Endothelial cell of umbilical vein (primary cell): ENCODE data around the gene CLDN6. TPM values are rescaled to one million over a fixed set of nuclear protein-coding genes. Genes with fewer than 3 reads are reported as not detected.
"Not testable (repeated sequence)": the region's sequence is repeated elsewhere in the genome, so short reads cannot be mapped to it uniquely, and the experiment has no call there.

Experiments
- BruUV-seq: library from RNA; stranded (reverse); fragments of 400-500 nt; replicated peaks from 2 replicates; lab custom pipeline; 2021; lab: Mats Ljungman, UMichigan
- CTCF ChIA-PET: fragments of 300-600, 350-600 bp; sonication (Branson Sonifier 250); formaldehyde crosslinking; loops from one replicate; lab custom pipeline; 2021; ENCODE audit warnings: antibody characterized with exemption, inconsistent platforms; lab: Charles Lee
- POLR2A ChIA-PET: fragments of 300-600, 350-600 bp; sonication (Branson Sonifier 250); formaldehyde crosslinking; loops from one replicate; lab custom pipeline; 2021; ENCODE audit warnings: antibody characterized with exemption, inconsistent platforms; lab: Charles Lee
- DNase-seq: peaks from one replicate; pipeline ENCODE4 v3.0.0-alpha.2; 2011; ENCODE audit warnings: low read depth, low spot score
- FAIRE-seq: peaks from 2 replicates; lab custom pipeline; 2011; peaks lifted over from hg19 to GRCh38; lab: Jason Lieb, UNC
- H2AFZ ChIP-seq: 2 replicates; pipeline ENCODE4 v1.6.0; 2012; ENCODE audit warnings: low read depth, low read length, control low read depth, inconsistent platforms
- H3K27ac ChIP-seq: 2 replicates; pipeline ENCODE4 v1.5.1; 2011; ENCODE audit warnings: low read depth, mild to moderate bottlenecking, control low read depth, low read length, moderate library complexity; ENCODE audit not compliant: insufficient read depth
- H3K27me3 ChIP-seq, 2 experiments: 2 replicates each; pipeline versions ENCODE4 v1.6.0 to v1.6.1; 2011; ENCODE audit warnings: low read length in 2 of 2, mixed read lengths in 1 of 2; ENCODE audit not compliant: control insufficient read depth in 2 of 2, insufficient read depth in 2 of 2
- H3K36me3 ChIP-seq, 2 experiments: 2 replicates in 1 of 2; 3 replicates in 1 of 2; pipeline ENCODE4 v1.5.1; 2011; ENCODE audit warnings: low read length in 2 of 2, mild to moderate bottlenecking in 1 of 2, moderate library complexity in 1 of 2; ENCODE audit not compliant: control insufficient read depth in 2 of 2, insufficient read depth in 2 of 2; ENCODE audit errors: extremely low read depth in 1 of 2
- H3K4me1 ChIP-seq: 3 replicates; pipeline ENCODE4 v1.5.1; 2011; ENCODE audit warnings: mild to moderate bottlenecking, low read length; ENCODE audit not compliant: control insufficient read depth, insufficient read depth; ENCODE audit errors: extremely low read depth
- H3K4me2 ChIP-seq: 2 replicates; pipeline ENCODE4 v1.6.1; 2011; ENCODE audit warnings: low read length, control low read depth, mixed read lengths; ENCODE audit not compliant: insufficient read depth
- H3K4me3 ChIP-seq, 3 experiments: fragments of 200-600 bp in 1 of 3; sonication (generic), shearing (Covaris generic) in 1 of 3; replicated peaks in 1 of 3; 2 replicates each; pipeline ENCODE4 v1.5.1; 2011 to 2016; ENCODE audit warnings: control low read depth in 3 of 3, low read length in 3 of 3, mild to moderate bottlenecking in 2 of 3, inconsistent platforms in 1 of 3, low read depth in 1 of 3, moderate library complexity in 1 of 3; ENCODE audit not compliant: insufficient read depth in 1 of 3
- H3K79me2 ChIP-seq: 2 replicates; pipeline ENCODE4 v1.6.0; 2012; ENCODE audit warnings: low read length, inconsistent platforms; ENCODE audit not compliant: control insufficient read depth, insufficient read depth
- H3K9ac ChIP-seq: replicated peaks from 2 replicates; pipeline ENCODE3; 2011; ENCODE audit warnings: low read length, control low read depth; ENCODE audit not compliant: insufficient read depth; ENCODE audit errors: extremely low read depth
- H3K9me1 ChIP-seq: replicated peaks from 3 replicates; pipeline ENCODE4 v1.6.0; 2011; ENCODE audit warnings: mild to moderate bottlenecking, low read length; ENCODE audit not compliant: control insufficient read depth, insufficient read depth; ENCODE audit errors: extremely low read depth
- H3K9me3 ChIP-seq: replicated peaks from 2 replicates; pipeline ENCODE4 v1.5.1; 2012; ENCODE audit warnings: low read length, inconsistent platforms; ENCODE audit not compliant: control insufficient read depth, insufficient read depth
- H4K20me1 ChIP-seq: replicated peaks from 2 replicates; pipeline ENCODE3; 2011; ENCODE audit warnings: mild to moderate bottlenecking, low read length; ENCODE audit not compliant: control insufficient read depth, insufficient read depth; ENCODE audit errors: extremely low read depth
- CTCF ChIP-seq, 2 donors: IDR thresholded peaks; 1 replicate in 1 of 2; 2 replicates in 1 of 2; pipeline ENCODE4 v1.5.1; 2011; ENCODE audit warnings: low read length in 2 of 2, mild to moderate bottlenecking in 2 of 2, moderate library complexity in 2 of 2, control low read depth in 1 of 2, inconsistent platforms in 1 of 2, low read depth in 1 of 2; ENCODE audit not compliant: insufficient read depth in 1 of 2; ENCODE audit errors: extremely low read depth in 1 of 2
- EZH2 ChIP-seq: IDR thresholded peaks from 2 replicates; pipeline ENCODE4 v1.6.1; 2012; ENCODE audit warnings: borderline replicate concordance, low read depth, mild to moderate bottlenecking, moderate library complexity, low read length, inconsistent platforms; ENCODE audit not compliant: severe bottlenecking
- FOS ChIP-seq: IDR thresholded peaks from 2 replicates; pipeline ENCODE4 v1.6.1; 2011; ENCODE audit warnings: mild to moderate bottlenecking, low read length, moderate library complexity, borderline replicate concordance; ENCODE audit not compliant: insufficient read depth
- GATA2 ChIP-seq: IDR thresholded peaks from 2 replicates; pipeline ENCODE4 v1.7.0; 2011; ENCODE audit warnings: low read depth, mild to moderate bottlenecking, moderate library complexity, mixed read lengths, low read length; ENCODE audit not compliant: insufficient read length, insufficient read depth
- JUN ChIP-seq: IDR thresholded peaks from 2 replicates; pipeline ENCODE4 v1.6.1; 2011; ENCODE audit warnings: borderline replicate concordance, low read depth; ENCODE audit not compliant: insufficient read length, insufficient read depth
- MAX ChIP-seq: IDR thresholded peaks from 2 replicates; pipeline ENCODE4 v1.6.1; 2011; ENCODE audit not compliant: insufficient read depth, insufficient read length
- MYC ChIP-seq: IDR thresholded peaks from one replicate; pipeline ENCODE4 v1.6.1; 2011; ENCODE audit warnings: mild to moderate bottlenecking, low read depth, low read length
- POLR2A ChIP-seq: IDR thresholded peaks from 2 replicates; pipeline ENCODE4 v1.6.1; 2012; ENCODE audit warnings: low read depth, mild to moderate bottlenecking, control low read depth, low read length
- POLR2AphosphoS5 ChIP-seq: IDR thresholded peaks from 2 replicates; pipeline ENCODE4 v1.6.1; 2012; ENCODE audit warnings: low read depth, mild to moderate bottlenecking, control low read depth, low read length, moderate library complexity; ENCODE audit not compliant: insufficient read depth
- dilution Hi-C: fragments of 300-500 bp; cut with MboI; formaldehyde crosslinking; loops from one replicate; pipeline ENCODE4 v1.15.0; 2019; ENCODE audit warnings: low sequenced_read_pairs; ENCODE audit not compliant: extremely low pct_ligation_motif_present
- intact Hi-C: fragments of 100-400 bp; cut with micrococcal nuclease; formaldehyde crosslinking; loops from one replicate; pipeline ENCODE4 v1.10.0; 2022
- polyA plus RNA-seq, 4 experiments: library from polyadenylated mRNA; depleted of rRNA in 3 of 4; stranded (reverse) in 3 of 4; unstranded in 1 of 4; fragments of >200 nt; gene quantifications; 2 replicates each; pipeline versions ENCODE4 v1.2.1 to v1.2.3, GENCODE V29; 2011 to 2012; ENCODE audit warnings: missing spikeins in 1 of 4
- total RNA-seq: library from RNA; stranded (reverse); gene quantifications from 2 replicates; pipeline ENCODE4 v1.2.3, GENCODE V29; 2021

Gene CLDN6
- total and polyA plus RNA-seq, 2 donors (not counting 3 experiments of a cell fraction or from before 2014, with no cell fraction given) = 0.28 TPM; not detected in 1

GRCh38 chr16:3052571-3053329 is 34.8 kb upstream of the CLDN6 start:
- FAIRE-seq, BruUV-seq: not testable (repeated sequence)

GRCh38 chr16:3051494-3051893 is 33.5 kb upstream of the CLDN6 start:
- dilution Hi-C loops (no loop called here), intact Hi-C loops (no loop called here)
- no peak for FAIRE-seq
- no peak overlapping the region for H3K9ac ChIP-seq
- no peak overlapping the region for H3K4me3 ChIP-seq
- ChIA-PET POLR2A (no interaction called here), CTCF (interaction anchor here (1.2 to 14.7 kb wide), 2 partner anchors 20 to 78 kb away, joined by 3 to 200 read pairs; no protein-coding TSS in a partner anchor)
- no peak overlapping the region for H2AFZ ChIP-seq
- H3K27me3 ChIP-seq = peaks cover 16 to 22% of the 10 kb centered on the region in 2 experiments
- no peaks in the 10 kb centered on the region for H3K9me3 ChIP-seq
- no peaks in the 10 kb centered on the region for H3K4me1 ChIP-seq
- no TSS peak for BruUV-seq
- no peaks in the 10 kb centered on the region for H4K20me1 ChIP-seq
- no peaks in the 10 kb centered on the region for H3K36me3 ChIP-seq
- TF ChIP-seq POLR2AphosphoS5 = no peak
- no peak for TF ChIP-seq CTCF (IDR thresholded peaks at IDR 0.05; ENCODE audit: extremely low read depth in 1 of 2, insufficient read depth in 1 of 2, low read depth in 1 of 2, low read length in 2 of 2)
- no peak for TF ChIP-seq POLR2A
- TF ChIP-seq EZH2 = no peak
- TF ChIP-seq GATA2 = no peak
- no peak for TF ChIP-seq JUN
- no peak for TF ChIP-seq MAX
- no peak for TF ChIP-seq MYC
- no peak for TF ChIP-seq FOS
- H3K4me2 ChIP-seq = no peak overlapping the region
- no peaks in the 10 kb centered on the region for H3K9me1 ChIP-seq
- H3K79me2 ChIP-seq = no peaks in the 10 kb centered on the region
- DNase-seq = no peak
- no peak overlapping the region for H3K27ac ChIP-seq

More at GRCh38 chr16:3052571-3053329, 34.8 kb upstream of the CLDN6 start:
- H3K4me3 ChIP-seq, H3K4me2 ChIP-seq, CTCF ChIA-PET, DNase-seq, H2AFZ ChIP-seq, H3K36me3 ChIP-seq, H3K79me2 ChIP-seq, dilution Hi-C loops, intact Hi-C loops, H3K4me1 ChIP-seq, POLR2A ChIA-PET, H3K27ac ChIP-seq, H3K9me1 ChIP-seq, H3K9ac ChIP-seq, H4K20me1 ChIP-seq, H3K27me3 ChIP-seq, H3K9me3 ChIP-seq: not testable (repeated sequence)
